CD4-positive, alpha-beta T cell treated with Interleukin-10 for 1 hour (primary cell): Measurements from ENCODE around the gene EML4.
"Not testable (repeated sequence)": the region's sequence is repeated elsewhere in the genome, so short reads cannot be mapped to it uniquely, and the experiment has no call there.

ENCODE experiments used
- DNase-seq: peaks from one replicate; pipeline ENCODE4 v3.0.0-alpha.2; 2020

Gene EML4

DNA sequence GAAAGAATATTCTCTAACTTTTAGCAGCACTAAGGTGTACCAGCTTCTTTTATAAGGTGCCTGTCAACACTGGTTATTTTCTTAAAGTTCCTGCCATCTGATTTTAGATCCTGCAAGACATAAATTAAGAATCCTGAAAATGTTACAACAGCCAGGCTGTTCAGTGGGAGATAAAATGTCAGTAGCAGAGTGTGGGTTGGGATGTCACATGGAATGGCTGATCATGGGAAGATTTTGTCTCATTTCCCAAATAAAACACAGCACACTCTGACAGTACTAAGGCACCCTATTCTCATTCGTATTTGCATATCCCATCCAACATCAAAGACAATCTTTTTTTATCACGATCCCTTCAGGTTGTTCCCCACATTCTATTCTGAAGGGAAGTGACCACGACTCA lies 194.3 kb downstream of the EML4 start:
- DNase-seq: no peak

DNA sequence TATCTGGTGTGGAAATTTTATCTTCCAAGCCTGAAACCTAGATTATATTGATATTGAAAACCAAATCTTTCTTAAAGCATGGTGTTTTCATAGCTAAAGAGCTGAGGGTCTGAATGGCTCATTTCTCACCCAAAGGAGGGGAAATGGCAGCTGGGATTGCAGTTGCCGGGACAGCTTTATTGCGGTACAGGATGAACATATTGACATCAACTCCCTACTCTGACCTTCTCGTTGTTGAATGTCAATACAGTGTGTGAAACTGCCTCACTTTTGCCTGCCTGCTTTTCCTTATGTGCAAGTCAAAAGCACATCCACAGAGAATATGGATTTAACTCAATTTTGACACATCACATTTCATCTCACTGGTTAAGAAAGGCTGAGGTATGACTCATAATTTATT lies 195.5 kb downstream of the EML4 start:
- DNase-seq: no peak

DNA sequence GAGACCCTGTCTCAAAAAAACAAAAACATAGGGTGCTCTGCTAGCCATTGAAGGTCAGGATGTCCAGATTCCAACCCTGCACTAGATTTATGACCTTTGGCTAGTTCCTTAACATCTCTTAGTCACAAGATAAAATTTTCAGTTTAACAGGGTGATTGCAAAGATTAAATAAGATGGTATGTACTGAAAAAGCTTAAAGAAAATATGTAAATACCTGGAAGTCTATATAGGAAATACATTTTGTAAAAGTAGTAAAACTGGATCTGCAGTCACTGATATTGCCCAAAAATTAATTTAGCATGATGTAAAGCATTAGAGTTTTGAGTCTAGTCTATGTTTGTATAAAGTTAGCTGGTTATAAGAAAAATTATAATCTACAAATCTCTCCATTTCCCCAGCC lies 197.3 kb downstream of the EML4 start:
- no peak for DNase-seq

DNA sequence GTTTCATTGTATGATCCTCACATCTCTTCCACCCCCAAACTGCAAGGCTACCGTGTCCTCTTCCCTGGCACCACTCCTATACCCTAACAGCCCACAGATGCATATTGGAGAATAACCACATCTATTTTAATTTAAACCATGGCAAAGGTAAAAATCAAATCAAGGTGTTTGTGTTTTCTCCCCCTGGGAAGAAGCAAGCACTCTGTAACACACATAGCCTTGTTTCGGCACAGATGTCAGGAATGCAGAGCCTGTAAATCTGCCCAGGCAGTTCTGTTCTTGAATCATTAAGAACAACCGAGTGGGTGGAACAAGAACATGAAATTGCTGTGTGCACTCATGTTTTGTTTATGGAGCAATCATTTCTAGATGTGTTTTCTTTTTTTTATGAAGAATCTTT lies 198.7 kb downstream of the EML4 start:
- no peak for DNase-seq

DNA sequence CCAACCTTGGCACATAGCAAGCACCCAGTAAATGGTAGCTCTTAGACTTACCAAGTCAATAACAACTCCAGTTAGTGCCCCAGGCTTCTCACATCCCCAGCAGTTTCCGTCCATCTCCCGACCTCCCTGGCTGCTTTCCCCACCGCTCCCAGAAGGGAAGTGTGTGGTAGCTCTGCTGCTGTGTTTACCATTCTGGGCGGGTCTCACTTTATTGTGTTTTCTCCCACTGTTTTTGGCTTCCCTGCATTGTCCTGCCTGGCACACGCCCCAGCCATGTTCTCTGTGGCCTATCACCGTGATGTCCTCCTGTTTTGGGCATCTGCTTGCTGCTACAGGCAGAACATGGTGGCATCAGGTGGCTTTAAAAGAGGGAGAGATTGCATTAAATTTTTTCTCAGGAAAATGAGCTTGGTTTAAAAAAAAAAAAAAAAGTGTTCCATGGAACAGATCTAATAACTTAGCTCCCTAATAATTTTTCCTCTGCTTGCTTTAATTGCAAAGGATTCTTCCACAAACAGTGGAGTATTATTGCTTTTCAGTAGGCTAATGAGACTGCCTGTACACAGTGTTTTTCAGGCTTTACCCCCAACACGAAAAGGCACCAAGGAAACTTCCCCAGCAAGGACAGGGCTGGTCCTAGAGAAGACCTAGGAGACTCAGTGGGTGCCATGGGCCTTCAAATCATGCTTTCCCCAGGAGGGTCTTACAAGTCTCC lies 199.8 kb downstream of the EML4 start:
- DNase-seq: no peak

DNA sequence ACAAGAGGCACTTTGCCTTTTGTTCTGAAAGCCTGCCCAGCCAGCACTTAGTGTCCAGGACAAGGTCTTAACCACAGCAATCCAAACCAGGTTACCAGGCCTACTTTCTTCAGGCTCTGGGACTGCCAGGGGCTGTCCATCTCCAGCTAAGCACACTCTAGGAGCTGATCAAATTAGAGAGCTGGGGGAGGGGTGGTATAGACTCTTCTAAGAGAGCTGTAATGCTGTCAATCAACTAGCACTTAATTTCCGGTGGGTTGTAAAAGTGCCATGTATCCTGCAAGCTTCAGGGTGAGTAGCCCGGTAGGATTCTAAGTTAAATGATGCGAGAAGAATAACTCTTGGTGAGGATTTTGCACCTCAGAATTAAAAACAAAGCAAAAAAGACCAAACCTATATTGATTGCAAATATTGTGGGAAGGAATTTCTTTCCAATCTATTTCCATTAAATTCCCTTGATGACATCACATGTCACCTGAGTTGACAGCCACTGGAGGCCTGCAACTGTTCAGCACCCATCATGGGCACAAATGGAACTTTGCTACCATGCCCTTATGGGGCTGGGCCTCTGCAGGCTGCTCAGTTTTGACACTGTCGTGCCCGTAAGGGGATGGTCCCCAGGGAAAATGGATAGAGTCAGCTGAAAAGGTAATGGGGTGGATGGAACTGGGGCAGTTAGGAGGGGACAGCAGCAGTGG lies 200.5 kb downstream of the EML4 start:
- DNase-seq: no peak

DNA sequence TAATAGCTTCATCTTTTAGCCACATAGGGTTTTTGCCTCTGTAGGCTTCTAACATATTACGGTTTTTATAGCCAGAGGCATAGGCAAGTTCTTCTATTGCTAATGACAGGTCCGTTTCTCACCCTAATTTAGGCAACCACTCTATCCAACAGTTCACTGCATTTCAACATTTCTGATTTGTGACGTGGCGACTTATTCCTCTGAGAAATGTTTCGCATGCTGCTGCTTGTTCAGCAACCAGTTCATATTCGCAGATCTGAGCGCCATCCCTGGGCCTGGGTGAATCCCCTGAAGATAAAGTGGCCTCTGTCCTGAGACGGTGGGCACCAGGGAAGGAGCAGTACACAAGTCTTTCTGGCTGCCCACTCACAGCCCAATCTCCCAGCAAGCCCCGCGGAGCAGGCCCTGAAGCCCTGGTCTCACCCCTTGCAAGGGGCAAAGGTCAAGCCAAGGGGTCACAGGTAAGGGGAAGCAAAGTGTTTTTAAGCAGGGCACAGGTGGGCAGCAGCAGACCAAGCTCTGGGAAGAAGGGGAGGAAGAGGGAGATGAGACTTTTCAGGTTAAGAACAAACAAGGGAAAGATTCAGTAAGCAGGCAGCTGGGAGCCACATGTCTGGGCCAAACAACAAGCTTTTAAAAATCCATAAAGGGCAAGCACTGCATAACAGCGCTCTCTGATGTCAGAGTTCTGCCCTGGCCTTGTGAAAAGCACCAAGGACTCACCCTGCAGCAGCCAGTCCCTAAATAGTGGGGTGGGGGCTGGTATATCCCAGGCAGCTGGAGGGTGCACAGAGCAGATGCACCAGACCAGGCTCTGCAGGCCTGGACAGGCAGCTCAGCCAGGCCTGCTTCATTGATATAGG lies 202.7 kb downstream of the EML4 start:
- no peak for DNase-seq

DNA sequence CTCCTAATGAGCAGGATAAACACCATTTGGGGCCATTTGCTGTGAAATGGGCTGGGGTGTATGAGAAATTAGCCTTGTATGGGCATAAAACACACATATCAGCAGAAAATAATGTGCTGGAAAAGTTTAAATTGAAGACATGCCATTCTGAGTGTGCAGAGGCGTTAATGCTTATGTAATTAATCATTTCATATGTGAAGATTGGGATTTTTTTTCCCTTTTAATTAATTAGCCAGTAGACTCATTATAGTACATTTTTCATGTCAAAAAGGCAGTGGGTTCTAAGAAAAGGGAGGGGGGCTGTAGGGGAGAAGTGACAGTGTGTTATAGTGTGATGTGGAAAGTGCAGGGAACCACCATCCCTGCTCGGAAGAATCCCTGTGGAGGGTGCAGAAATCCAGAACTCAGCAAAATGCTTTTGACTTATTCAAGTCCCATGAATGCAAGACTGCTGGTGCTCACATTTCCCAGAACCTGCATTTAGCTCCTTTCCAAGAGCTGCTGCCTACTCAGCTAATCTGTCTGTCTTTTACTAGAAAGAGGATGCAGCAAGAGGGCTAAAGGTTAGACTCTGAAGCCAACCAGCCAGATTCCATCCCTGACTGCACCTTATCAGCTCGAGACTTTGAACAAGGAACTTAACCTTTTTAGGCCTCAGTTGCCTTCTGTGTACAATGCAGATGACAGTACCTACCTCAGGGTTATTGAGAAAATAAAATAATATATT lies 203.5 kb downstream of the EML4 start:
- DNase-seq: no peak

DNA sequence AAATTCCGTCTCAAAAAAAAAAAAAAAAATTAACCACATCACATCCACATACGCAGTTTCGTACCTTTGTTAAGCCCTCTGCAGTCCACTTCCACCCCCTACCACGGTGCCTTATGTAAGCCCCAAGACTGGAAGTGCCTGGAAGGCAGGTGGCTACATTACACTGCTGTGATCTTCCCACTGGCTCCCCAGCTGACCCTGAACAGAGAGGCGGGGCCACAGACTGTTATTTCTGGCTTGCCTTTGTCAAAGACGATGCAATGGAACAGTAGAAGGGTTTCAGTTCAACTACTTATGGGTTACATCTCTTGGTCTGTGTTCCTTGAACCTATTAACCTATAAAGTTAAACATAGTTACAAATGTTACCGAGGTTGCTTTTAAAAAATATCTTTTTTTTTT lies 207.6 kb downstream of the EML4 start:
- no peak for DNase-seq

DNA sequence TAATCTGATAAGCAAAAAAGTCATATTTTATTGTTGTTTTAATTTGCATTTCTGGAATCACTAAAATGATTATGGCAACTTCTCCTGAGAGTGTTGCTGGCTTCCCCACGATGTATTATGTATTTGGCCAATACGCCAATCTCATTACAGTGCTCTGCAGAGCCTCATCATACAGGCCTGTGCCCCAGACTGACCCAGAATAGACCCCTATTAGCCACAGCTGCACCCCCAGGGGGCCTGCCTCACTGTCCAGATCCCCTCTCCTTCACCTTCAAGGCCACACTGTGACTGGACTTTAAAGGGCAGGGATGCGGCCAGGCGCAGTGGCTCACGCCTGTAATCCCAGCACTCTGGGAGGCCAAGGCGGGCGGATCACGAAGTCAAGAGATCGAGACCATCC lies 209.3 kb downstream of the EML4 start:
- DNase-seq: no peak

DNA sequence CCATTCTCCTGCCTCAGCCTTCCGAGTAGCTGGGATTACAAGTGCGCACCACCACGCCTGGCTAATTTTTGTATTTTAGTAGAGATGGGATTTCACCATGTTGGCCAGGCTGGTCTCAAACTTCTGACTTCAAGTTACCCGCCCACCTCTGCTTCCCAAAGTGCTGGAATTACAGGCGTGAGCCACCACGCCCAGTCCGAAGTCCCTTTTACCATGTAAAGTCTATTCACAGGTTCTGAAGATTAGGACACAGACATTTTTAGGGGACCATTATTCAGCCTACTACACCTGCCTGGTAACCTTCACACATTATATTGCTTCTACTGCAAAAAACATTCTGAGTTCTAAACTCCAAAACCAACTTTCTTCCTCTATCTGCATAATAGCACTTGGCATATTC lies 210.9 kb downstream of the EML4 start:
- not testable (repeated sequence) for DNase-seq

DNA sequence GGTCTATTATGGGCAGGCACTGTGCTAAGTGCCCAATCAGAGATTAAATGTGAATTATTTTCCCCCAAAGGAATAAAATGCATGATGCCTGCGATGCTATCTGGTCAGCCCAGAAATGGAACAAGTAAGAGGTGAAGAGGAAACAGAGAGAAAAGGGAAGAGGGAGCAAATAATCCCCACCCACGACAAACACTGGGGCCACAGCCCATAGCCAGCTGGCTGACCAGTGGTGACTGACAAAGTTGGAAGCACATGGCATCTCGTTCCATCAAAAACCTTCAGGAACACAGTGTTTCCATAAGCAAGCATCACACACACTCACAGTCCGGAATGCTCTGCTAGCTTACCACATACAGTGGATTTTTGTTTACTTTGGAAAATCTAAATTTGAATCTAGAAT lies 213.0 kb downstream of the EML4 start:
- no peak for DNase-seq
